Keratinocyte (primary cell): ENCODE data around the gene CACNA1I. TPM values are rescaled to one million over a fixed set of nuclear protein-coding genes. Genes with fewer than 3 reads are reported as not detected.

ENCODE experiments used
- DNase-seq: peaks from one replicate; pipeline ENCODE4 v3.0.0-alpha.2; 2011; ENCODE audit warnings: low read depth, missing footprints, low spot score
- FAIRE-seq: peaks from 2 replicates; lab custom pipeline; 2011; peaks lifted over from hg19 to GRCh38; lab: Jason Lieb, UNC
- H2AFZ ChIP-seq: 2 replicates; pipeline ENCODE4 v1.6.0; 2012; ENCODE audit warnings: low read length, control low read depth, inconsistent platforms; ENCODE audit not compliant: control insufficient read depth
- H3K27ac ChIP-seq: 2 replicates; pipeline ENCODE4 v1.5.1; 2011; ENCODE audit warnings: low read length; ENCODE audit not compliant: control insufficient read depth, insufficient read depth
- H3K27me3 ChIP-seq: 3 replicates; pipeline ENCODE4 v1.6.0; 2011; ENCODE audit warnings: low read length; ENCODE audit not compliant: control insufficient read depth, insufficient read depth; ENCODE audit errors: extremely low read depth
- H3K36me3 ChIP-seq, 2 experiments: 2 replicates in 1 of 2; 3 replicates in 1 of 2; pipeline ENCODE4 v1.5.1; 2011; ENCODE audit warnings: low read length in 2 of 2, mild to moderate bottlenecking in 1 of 2; ENCODE audit not compliant: control insufficient read depth in 2 of 2, insufficient read depth in 2 of 2; ENCODE audit errors: extremely low read depth in 1 of 2
- H3K4me1 ChIP-seq: 3 replicates; pipeline ENCODE4 v1.5.1; 2011; ENCODE audit warnings: low read length; ENCODE audit not compliant: control insufficient read depth, insufficient read depth; ENCODE audit errors: extremely low read depth
- H3K4me2 ChIP-seq: 3 replicates; pipeline ENCODE4 v1.6.0; 2011; ENCODE audit warnings: low read depth, low read length; ENCODE audit not compliant: control insufficient read depth, insufficient read depth; ENCODE audit errors: extremely low read depth
- H3K4me3 ChIP-seq, 3 experiments: fragments of 200-600 bp in 1 of 3; sonication (generic) in 1 of 3; 2 replicates in 2 of 3; 3 replicates in 1 of 3; pipeline ENCODE4 v1.5.1; 2011 to 2016; ENCODE audit warnings: low read length in 3 of 3, mild to moderate bottlenecking in 3 of 3, control low read depth in 2 of 3, inconsistent platforms in 1 of 3, low read depth in 1 of 3, mixed read lengths in 1 of 3, mixed run types in 1 of 3, moderate library complexity in 1 of 3; ENCODE audit not compliant: control insufficient read depth in 2 of 3, insufficient read depth in 2 of 3; ENCODE audit errors: extremely low read depth in 1 of 3
- H3K79me2 ChIP-seq: 2 replicates; pipeline ENCODE4 v1.6.0; 2012; ENCODE audit warnings: low read length; ENCODE audit not compliant: control insufficient read depth, insufficient read depth
- H3K9ac ChIP-seq: 3 replicates; pipeline ENCODE4 v1.6.0; 2011; ENCODE audit warnings: low read length; ENCODE audit not compliant: control insufficient read depth, insufficient read depth; ENCODE audit errors: extremely low read depth
- H3K9me1 ChIP-seq: 3 replicates; pipeline ENCODE4 v1.6.0; 2011; ENCODE audit warnings: low read length; ENCODE audit not compliant: control insufficient read depth, insufficient read depth; ENCODE audit errors: extremely low read depth
- H3K9me3 ChIP-seq: 2 replicates; pipeline ENCODE4 v1.5.1; 2012; ENCODE audit warnings: low read depth, low read length; ENCODE audit not compliant: control insufficient read depth
- H4K20me1 ChIP-seq: 3 replicates; pipeline ENCODE4 v1.6.0; 2011; ENCODE audit warnings: low read length; ENCODE audit not compliant: control insufficient read depth, insufficient read depth; ENCODE audit errors: extremely low read depth
- EZH2 ChIP-seq: IDR thresholded peaks from one replicate; pipeline ENCODE4 v1.6.1; 2012; ENCODE audit warnings: inconsistent platforms, mild to moderate bottlenecking, low read length, moderate library complexity
- dilution Hi-C: fragments of 300-500 bp; cut with MboI; formaldehyde crosslinking; loops from one replicate; pipeline ENCODE4 v1.7.0; 2020; ENCODE audit warnings: low sequenced_read_pairs; ENCODE audit not compliant: extremely low pct_ligation_motif_present
- polyA plus RNA-seq, 5 experiments: library from polyadenylated mRNA; depleted of rRNA in 3 of 5; stranded (reverse) in 3 of 5; stranded (forward) in 1 of 5; unstranded in 1 of 5; fragments of >200 nt; gene quantifications; 1 replicate in 1 of 5; 2 replicates in 3 of 5; 3 replicates in 1 of 5; pipeline versions ENCODE4 v1.2.1 to v1.2.3, GENCODE V29; 2011 to 2012; ENCODE audit warnings: missing spikeins in 2 of 5, low read depth in 1 of 5, low replicate concordance in 1 of 5
- TF ChIP-seq, protein P1 (sequence below), 3 experiments: IDR thresholded peaks in 1 of 3; conservative IDR thresholded peaks in 1 of 3; optimal IDR thresholded peaks in 1 of 3; 2 replicates in 2 of 3; 3 replicates in 1 of 3; pipeline versions ENCODE3 to v1.5.1; 2011; ENCODE audit warnings: low read length in 3 of 3, mild to moderate bottlenecking in 3 of 3, moderate library complexity in 2 of 3, control low read depth in 1 of 3, inconsistent platforms in 1 of 3; ENCODE audit not compliant: insufficient read depth in 2 of 3; ENCODE audit errors: extremely low read depth in 1 of 3

CACNA1I gene
- polyA plus RNA-seq, 1 donor (not counting 4 experiments of a cell fraction or from before 2014, with no cell fraction given), result not detected

DNA sequence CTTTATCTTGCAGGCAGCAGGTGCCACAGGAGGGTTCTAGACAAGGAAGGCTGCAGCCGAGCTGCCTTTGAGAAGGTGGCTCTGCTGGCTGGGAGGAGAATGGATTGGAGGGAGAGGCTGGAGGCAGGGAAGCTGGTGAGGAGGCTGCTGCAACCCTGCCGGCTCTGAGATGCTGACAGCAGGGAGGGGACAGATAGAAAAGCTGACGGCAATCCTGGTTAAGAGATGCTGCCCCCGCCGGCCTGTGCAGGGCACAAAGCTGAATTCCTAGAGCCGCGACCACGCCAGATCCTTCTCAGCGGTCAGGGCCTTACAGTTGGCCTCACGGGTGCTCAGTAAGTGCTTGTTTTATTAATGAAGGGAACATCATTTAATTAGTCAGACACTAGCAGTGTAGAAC, 105.4 kb downstream of the CACNA1I start:
- TF ChIP-seq, protein P1, sequence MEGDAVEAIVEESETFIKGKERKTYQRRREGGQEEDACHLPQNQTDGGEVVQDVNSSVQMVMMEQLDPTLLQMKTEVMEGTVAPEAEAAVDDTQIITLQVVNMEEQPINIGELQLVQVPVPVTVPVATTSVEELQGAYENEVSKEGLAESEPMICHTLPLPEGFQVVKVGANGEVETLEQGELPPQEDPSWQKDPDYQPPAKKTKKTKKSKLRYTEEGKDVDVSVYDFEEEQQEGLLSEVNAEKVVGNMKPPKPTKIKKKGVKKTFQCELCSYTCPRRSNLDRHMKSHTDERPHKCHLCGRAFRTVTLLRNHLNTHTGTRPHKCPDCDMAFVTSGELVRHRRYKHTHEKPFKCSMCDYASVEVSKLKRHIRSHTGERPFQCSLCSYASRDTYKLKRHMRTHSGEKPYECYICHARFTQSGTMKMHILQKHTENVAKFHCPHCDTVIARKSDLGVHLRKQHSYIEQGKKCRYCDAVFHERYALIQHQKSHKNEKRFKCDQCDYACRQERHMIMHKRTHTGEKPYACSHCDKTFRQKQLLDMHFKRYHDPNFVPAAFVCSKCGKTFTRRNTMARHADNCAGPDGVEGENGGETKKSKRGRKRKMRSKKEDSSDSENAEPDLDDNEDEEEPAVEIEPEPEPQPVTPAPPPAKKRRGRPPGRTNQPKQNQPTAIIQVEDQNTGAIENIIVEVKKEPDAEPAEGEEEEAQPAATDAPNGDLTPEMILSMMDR (optimal IDR thresholded peaks at IDR 0.05 in 1 of 3, IDR thresholded peaks at IDR 0.05 in 1 of 3, conservative IDR thresholded peaks at IDR 0.05 in 1 of 3; ENCODE audit: extremely low read depth in 1 of 3, insufficient read depth in 2 of 3, low read length in 3 of 3), result no peak
- TF ChIP-seq EZH2, result no peak
- Histone ChIP-seq H3K4me3 (no peak overlapping the region), H3K9me3 (peaks cover 9% of the 10 kb centered on the region), H3K4me2 (no peak overlapping the region), H3K9ac (no peak overlapping the region), H3K36me3 (no peaks in the 10 kb centered on the region), H3K9me1 (no peaks in the 10 kb centered on the region), H2AFZ (no peak overlapping the region), H4K20me1 (no peaks in the 10 kb centered on the region), H3K27me3 (peaks cover 8% of the 10 kb centered on the region), H3K79me2 (no peaks in the 10 kb centered on the region), H3K27ac (no peak overlapping the region), H3K4me1 (peaks cover 17% of the 10 kb centered on the region)
- DNase-seq (no peak), FAIRE-seq (no peak)
- dilution Hi-C loops, result no loop called here

DNA sequence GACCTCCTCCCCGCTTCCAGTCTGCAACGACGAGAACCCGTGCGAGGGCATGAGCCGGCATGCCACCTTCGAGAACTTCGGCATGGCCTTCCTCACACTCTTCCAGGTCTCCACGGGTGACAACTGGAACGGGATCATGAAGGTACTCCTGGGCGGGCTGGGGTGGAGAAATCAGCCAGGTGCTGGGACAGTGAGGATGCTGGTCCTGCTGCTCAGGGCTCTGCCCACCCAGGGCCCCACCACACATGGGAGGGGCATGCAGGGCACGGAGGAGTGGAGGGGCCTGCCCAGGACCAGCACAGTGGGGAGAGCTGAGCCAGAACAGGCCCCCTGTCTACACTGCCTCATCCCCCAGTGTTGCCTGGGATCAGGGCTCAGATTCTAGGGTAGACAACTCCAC, 107.4 kb downstream of the CACNA1I start:
- no peak overlapping the region for H3K4me2 ChIP-seq
- FAIRE-seq (no peak), DNase-seq (no peak)
- no peaks in the 10 kb centered on the region for H4K20me1 ChIP-seq
- dilution Hi-C loops, result no loop called here
- H3K9me1 ChIP-seq, result no peaks in the 10 kb centered on the region
- H3K79me2 ChIP-seq, result no peaks in the 10 kb centered on the region
- H2AFZ ChIP-seq, result no peak overlapping the region
- H3K36me3 ChIP-seq, result no peaks in the 10 kb centered on the region
- H3K9ac ChIP-seq, result no peak overlapping the region
- no peaks in the 10 kb centered on the region for H3K9me3 ChIP-seq
- H3K27me3 ChIP-seq, result peaks cover 8% of the 10 kb centered on the region
- H3K4me3 ChIP-seq, result no peak overlapping the region
- TF ChIP-seq EZH2, result no peak
- TF ChIP-seq, protein P1 (optimal IDR thresholded peaks at IDR 0.05 in 1 of 3, IDR thresholded peaks at IDR 0.05 in 1 of 3, conservative IDR thresholded peaks at IDR 0.05 in 1 of 3; ENCODE audit: extremely low read depth in 1 of 3, insufficient read depth in 2 of 3, low read length in 3 of 3), result no peak
- no peak overlapping the region for H3K27ac ChIP-seq
- H3K4me1 ChIP-seq, result peaks cover 17% of the 10 kb centered on the region
